GM08714 (cell line): ENCODE measurements around the gene CYFIP2.

Source experiments
- H3K4me3 ChIP-seq: fragments of 200-500 bp; sonication (Bioruptor generic); 2 replicates; pipeline ENCODE4 v1.5.1; 2014; ENCODE audit warnings: mild to moderate bottlenecking, low read length, inconsistent platforms
- ZNF274 ChIP-seq: IDR thresholded peaks from 2 replicates; pipeline ENCODE4 v1.6.1; 2012; ENCODE audit warnings: mild to moderate bottlenecking, low read depth, low read length

The CYFIP2 gene

GRCh38 chr5:157290156-157290980 is 24.4 kb downstream of the CYFIP2 start:
- H3K4me3 ChIP-seq, result no peak overlapping the region
- no peak for TF ChIP-seq ZNF274

GRCh38 chr5:157290981-157291711 is 25.2 kb downstream of the CYFIP2 start:
- no peak for TF ChIP-seq ZNF274
- H3K4me3 ChIP-seq, result no peak overlapping the region

GRCh38 chr5:157292599-157292998 is 26.7 kb downstream of the CYFIP2 start:
- H3K4me3 ChIP-seq, result no peak overlapping the region
- no peak for TF ChIP-seq ZNF274

- TF ChIP-seq ZNF274, result no peak
Measured at GRCh38 chr5:157294407-157295091, 28.6 kb downstream of the CYFIP2 start.

GRCh38 chr5:157295247-157295646 is 29.3 kb downstream of the CYFIP2 start:
- TF ChIP-seq ZNF274, result no peak
- H3K4me3 ChIP-seq, result no peak overlapping the region

More at GRCh38 chr5:157294407-157295091, 28.6 kb downstream of the CYFIP2 start:
- H3K4me3 ChIP-seq, result no peak overlapping the region

- no peak for TF ChIP-seq ZNF274
- H3K4me3 ChIP-seq, result no peak overlapping the region
Measured at GRCh38 chr5:157300564-157300963, 34.6 kb downstream of the CYFIP2 start.

- TF ChIP-seq ZNF274, result no peak
- no peak overlapping the region for H3K4me3 ChIP-seq
Measured at GRCh38 chr5:157301066-157301465, 35.1 kb downstream of the CYFIP2 start.

- H3K4me3 ChIP-seq, result no peak overlapping the region
Measured at GRCh38 chr5:157303023-157303422, 37.1 kb downstream of the CYFIP2 start.

GRCh38 chr5:157303667-157304327 is 37.9 kb downstream of the CYFIP2 start:
- no peak overlapping the region for H3K4me3 ChIP-seq
- no peak for TF ChIP-seq ZNF274

More at GRCh38 chr5:157303023-157303422, 37.1 kb downstream of the CYFIP2 start:
- TF ChIP-seq ZNF274, result no peak

- TF ChIP-seq ZNF274, result no peak
- H3K4me3 ChIP-seq, result no peak overlapping the region
Measured at GRCh38 chr5:157306081-157306480, 40.2 kb downstream of the CYFIP2 start.

- H3K4me3 ChIP-seq, result no peak overlapping the region
- no peak for TF ChIP-seq ZNF274
Measured at GRCh38 chr5:157306692-157307471, 41.0 kb downstream of the CYFIP2 start.

- no peak for TF ChIP-seq ZNF274
- no peak overlapping the region for H3K4me3 ChIP-seq
Measured at GRCh38 chr5:157308836-157309465, 43.0 kb downstream of the CYFIP2 start.

- no peak overlapping the region for H3K4me3 ChIP-seq
- TF ChIP-seq ZNF274, result no peak
Measured at GRCh38 chr5:157309796-157310195, 43.9 kb downstream of the CYFIP2 start.

GRCh38 chr5:157311595-157311994 is 45.7 kb downstream of the CYFIP2 start:
- no peak for TF ChIP-seq ZNF274
- no peak overlapping the region for H3K4me3 ChIP-seq
